Measurements from ENCODE around the gene CEP57L1.

The CEP57L1 gene

DNA sequence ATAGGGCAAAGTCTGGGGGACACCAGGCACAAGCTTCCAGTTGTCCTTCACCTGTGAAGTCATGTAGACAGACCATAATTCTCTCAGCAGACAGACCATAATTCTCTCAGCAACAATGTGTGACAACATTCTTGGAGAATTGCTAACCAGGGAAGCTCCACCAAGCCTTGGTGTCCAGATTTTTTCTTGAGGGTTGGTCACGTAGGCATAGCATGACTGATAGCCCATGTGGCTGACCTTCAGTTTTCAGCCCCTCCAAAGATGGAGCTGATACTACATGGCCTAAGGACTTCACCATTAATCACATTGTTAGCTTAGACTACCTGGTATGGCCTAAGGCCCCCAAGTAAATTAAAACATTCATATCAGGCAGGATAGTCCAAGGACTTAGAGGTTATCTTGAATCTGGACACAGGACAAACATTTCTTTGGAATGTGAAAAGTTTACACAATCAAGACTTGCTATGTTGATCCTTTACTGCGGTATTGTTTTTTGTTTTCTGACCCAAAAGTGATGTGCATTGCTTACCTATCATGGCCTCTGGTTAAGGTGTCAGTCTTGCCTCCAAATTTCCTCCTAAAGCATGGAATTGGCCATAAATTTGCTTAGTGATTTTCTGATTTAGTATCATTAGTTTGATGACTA is 76.9 kb downstream of the CEP57L1 start:
- no peaks in the 10 kb centered on the region for H3K36me3 ChIP-seq (replicated peaks; ENCODE audit: insufficient read depth, low read length)
- H3K79me2 ChIP-seq (ENCODE audit: low read length) = no peaks in the 10 kb centered on the region
- TF ChIP-seq EZH2phosphoT487 (IDR thresholded peaks at IDR 0.05; ENCODE audit: low read length) (no peak), EZH2 (optimal IDR thresholded peaks at IDR 0.05; ENCODE audit: low read depth, low read length) (no peak), CTCF (IDR thresholded peaks at IDR 0.05; ENCODE audit: low read length) (no peak)
- no peaks in the 10 kb centered on the region for H3K9me3 ChIP-seq (replicated peaks; ENCODE audit: insufficient read depth, low read length)
- no peaks in the 10 kb centered on the region for H3K4me1 ChIP-seq (ENCODE audit: low read length)
- H3F3A ChIP-seq (ENCODE audit: insufficient read depth, low read length) = no peaks in the 10 kb centered on the region
- no peaks in the 10 kb centered on the region for H3K27me3 ChIP-seq (replicated peaks; ENCODE audit: insufficient read depth, low read length)
- no peak overlapping the region for H3K9ac ChIP-seq (ENCODE audit: low read length)
- H3K4me2 ChIP-seq (ENCODE audit: low read depth, low read length) = no peak overlapping the region
- no peak overlapping the region for H2AFZ ChIP-seq (ENCODE audit: low read length)
- H3K9me2 ChIP-seq (replicated peaks; ENCODE audit: insufficient read depth, low read length) = no peaks in the 10 kb centered on the region
- H3K4me3 ChIP-seq (ENCODE audit: low read length) = no peak overlapping the region
- H4K20me1 ChIP-seq (ENCODE audit: insufficient read depth, low read length) = no peaks in the 10 kb centered on the region
- no peak overlapping the region for H3K27ac ChIP-seq (ENCODE audit: low read length)
- DNase-seq = no peak

DNA sequence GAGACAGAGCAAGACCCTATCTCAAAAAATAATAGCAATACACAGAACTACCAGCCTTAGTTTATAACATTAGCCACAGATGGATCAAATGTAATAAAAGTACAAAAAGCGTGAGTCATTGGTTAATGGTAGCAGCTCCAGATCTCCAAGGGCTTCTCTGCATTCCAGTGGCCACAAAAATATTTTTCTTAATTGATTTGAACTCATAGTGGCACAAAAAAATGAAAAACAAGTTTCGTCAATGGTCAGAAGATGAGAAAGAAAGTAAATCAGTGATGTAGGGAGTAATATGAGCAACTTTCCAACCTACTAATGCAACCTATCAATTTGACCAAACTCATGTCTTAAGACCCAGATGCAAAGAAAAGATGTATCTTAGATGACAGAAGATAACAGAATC is 79.6 kb downstream of the CEP57L1 start:
- Histone ChIP-seq H3K36me3 (replicated peaks; ENCODE audit: insufficient read depth, low read length) (no peaks in the 10 kb centered on the region), H3K9me2 (replicated peaks; ENCODE audit: insufficient read depth, low read length) (no peaks in the 10 kb centered on the region), H3K4me1 (ENCODE audit: low read length) (no peaks in the 10 kb centered on the region), H3K4me3 (ENCODE audit: low read length) (no peak overlapping the region), H3K27me3 (replicated peaks; ENCODE audit: insufficient read depth, low read length) (no peaks in the 10 kb centered on the region), H3K9ac (ENCODE audit: low read length) (no peak overlapping the region), H3F3A (ENCODE audit: insufficient read depth, low read length) (no peaks in the 10 kb centered on the region), H3K4me2 (ENCODE audit: low read depth, low read length) (no peak overlapping the region), H3K9me3 (replicated peaks; ENCODE audit: insufficient read depth, low read length) (no peaks in the 10 kb centered on the region), H4K20me1 (ENCODE audit: insufficient read depth, low read length) (no peaks in the 10 kb centered on the region), H3K27ac (ENCODE audit: low read length) (no peak overlapping the region), H2AFZ (ENCODE audit: low read length) (no peak overlapping the region), H3K79me2 (ENCODE audit: low read length) (no peaks in the 10 kb centered on the region)
- no peak for DNase-seq
- TF ChIP-seq EZH2phosphoT487 (IDR thresholded peaks at IDR 0.05; ENCODE audit: low read length) (no peak), CTCF (IDR thresholded peaks at IDR 0.05; ENCODE audit: low read length) (no peak), EZH2 (optimal IDR thresholded peaks at IDR 0.05; ENCODE audit: low read depth, low read length) (no peak)

DNA sequence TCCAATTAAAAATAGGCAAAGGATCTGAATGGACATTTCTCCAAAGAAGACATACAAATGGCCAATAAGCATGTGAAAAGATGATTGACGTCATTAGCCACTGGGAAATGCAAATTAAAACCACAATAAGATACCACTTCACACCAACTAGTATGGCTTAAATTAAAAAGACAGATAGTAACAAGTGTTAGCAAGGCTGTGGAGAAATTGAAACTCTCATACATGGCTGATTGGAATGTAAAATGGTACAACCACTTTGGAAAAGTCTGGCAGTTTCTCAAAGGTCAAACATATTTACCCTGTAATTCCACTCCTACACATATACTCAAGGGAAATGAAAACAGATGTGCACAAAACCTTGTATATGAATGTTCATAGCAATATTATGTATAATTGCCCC is 83.6 kb downstream of the CEP57L1 start:
- Histone ChIP-seq H3K36me3 (replicated peaks; ENCODE audit: insufficient read depth, low read length) (no peaks in the 10 kb centered on the region), H3K4me3 (ENCODE audit: low read length) (no peak overlapping the region), H4K20me1 (ENCODE audit: insufficient read depth, low read length) (no peaks in the 10 kb centered on the region), H3K79me2 (ENCODE audit: low read length) (no peaks in the 10 kb centered on the region), H3K27ac (ENCODE audit: low read length) (no peak overlapping the region), H3K9ac (ENCODE audit: low read length) (no peak overlapping the region), H3K4me1 (ENCODE audit: low read length) (no peaks in the 10 kb centered on the region), H3F3A (ENCODE audit: insufficient read depth, low read length) (no peaks in the 10 kb centered on the region), H3K9me2 (replicated peaks; ENCODE audit: insufficient read depth, low read length) (no peaks in the 10 kb centered on the region), H3K27me3 (replicated peaks; ENCODE audit: insufficient read depth, low read length) (no peaks in the 10 kb centered on the region), H2AFZ (ENCODE audit: low read length) (no peak overlapping the region), H3K9me3 (replicated peaks; ENCODE audit: insufficient read depth, low read length) (no peaks in the 10 kb centered on the region), H3K4me2 (ENCODE audit: low read depth, low read length) (no peak overlapping the region)
- DNase-seq = no peak
- TF ChIP-seq CTCF (IDR thresholded peaks at IDR 0.05; ENCODE audit: low read length) (no peak), EZH2 (optimal IDR thresholded peaks at IDR 0.05; ENCODE audit: low read depth, low read length) (no peak), EZH2phosphoT487 (IDR thresholded peaks at IDR 0.05; ENCODE audit: low read length) (no peak)
